Thymus (tissue), 11 donors: ENCODE data around the gene SLC24A1. TPM values are rescaled to one million over a fixed set of nuclear protein-coding genes. Genes with fewer than 3 reads are reported as not detected.

Source experiments
- DNase-seq, 9 donors: peaks; one replicate each; pipeline ENCODE4 v3.0.0-alpha.2; 2013; ENCODE audit warnings: low spot score in 9 of 9, low read depth in 6 of 9, missing footprints in 1 of 9
- H3K27ac ChIP-seq, 2 donors: one replicate each; pipeline ENCODE4 v1.5.1; 2013; ENCODE audit warnings: control low read depth in 1 of 2, low read depth in 1 of 2, low read length in 1 of 2, mild to moderate bottlenecking in 1 of 2, moderate library complexity in 1 of 2
- H3K27me3 ChIP-seq, 2 donors: one replicate each; pipeline ENCODE4 v1.5.1; 2013; ENCODE audit warnings: low read length in 1 of 2; ENCODE audit not compliant: control insufficient read depth in 2 of 2, insufficient read depth in 1 of 2
- H3K36me3 ChIP-seq, 2 donors: one replicate each; pipeline ENCODE4 v1.5.1; 2013; ENCODE audit warnings: low read length in 1 of 2, mild to moderate bottlenecking in 1 of 2, moderate library complexity in 1 of 2; ENCODE audit not compliant: control insufficient read depth in 2 of 2, insufficient read depth in 2 of 2
- H3K4me1 ChIP-seq, 2 donors: one replicate each; pipeline ENCODE4 v1.5.1; 2013; ENCODE audit warnings: low read length in 2 of 2; ENCODE audit not compliant: control insufficient read depth in 2 of 2, insufficient read depth in 2 of 2
- H3K4me3 ChIP-seq, 2 donors: one replicate each; pipeline ENCODE4 v1.5.1; 2013; ENCODE audit warnings: low read length in 2 of 2, control low read depth in 1 of 2, mild to moderate bottlenecking in 1 of 2
- H3K9me3 ChIP-seq, 2 donors: one replicate each; pipeline ENCODE4 v1.5.1; 2013; ENCODE audit warnings: low read length in 1 of 2, mild to moderate bottlenecking in 1 of 2; ENCODE audit not compliant: control insufficient read depth in 2 of 2, insufficient read depth in 1 of 2
- WGBS: extraction: QIAGEN DNeasy Blood & Tissue Kit; methylation state at CpG from one replicate; pipeline ENCODE4 v1.1.7; 2013; 5-methylcytosine and 5-hydroxymethylcytosine counted together
- polyA plus RNA-seq: library from polyadenylated mRNA; stranded (reverse); fragments of 200-250 nt; gene quantifications from one replicate; pipeline ENCODE4 v1.2.3, GENCODE V29; 2013
- total RNA-seq: library from RNA; stranded (reverse); fragments of 120-200 nt; gene quantifications from one replicate; pipeline ENCODE4 v1.2.4, GENCODE V29; 2013
- donor health status: healthy.

SLC24A1 gene
- total and polyA plus RNA-seq, 2 donors = 3.6 to 5.2 TPM

GRCh38 chr15:65682404-65682911 is 60.7 kb downstream of the SLC24A1 start:
- no peaks in the 10 kb centered on the region for H3K4me1 ChIP-seq
- DNase-seq = no peak
- no peak overlapping the region for H3K4me3 ChIP-seq
- no peaks in the 10 kb centered on the region for H3K36me3 ChIP-seq
- 96% methylated on average over 2 of the region's 2 CpGs for WGBS
- H3K27me3 ChIP-seq = no peaks in the 10 kb centered on the region
- H3K27ac ChIP-seq = no peak overlapping the region
- H3K9me3 ChIP-seq = no peaks in the 10 kb centered on the region

- no peaks in the 10 kb centered on the region for H3K27me3 ChIP-seq
- no peaks in the 10 kb centered on the region for H3K4me1 ChIP-seq
- H3K9me3 ChIP-seq = no peaks in the 10 kb centered on the region
- 96% methylated on average over 1 of the region's 1 CpG for WGBS
- H3K4me3 ChIP-seq = no peak overlapping the region
- no peak for DNase-seq
- H3K27ac ChIP-seq = no peak overlapping the region
- peaks cover 19 to 26% of the 10 kb centered on the region in 2 donors for H3K36me3 ChIP-seq
These were observed 66.7 kb downstream of the SLC24A1 start for GRCh38 chr15:65688462-65688861.

- no peak for DNase-seq
- Histone ChIP-seq H3K4me1 (no peaks in the 10 kb centered on the region), H3K27ac (no peak overlapping the region), H3K27me3 (no peaks in the 10 kb centered on the region), H3K36me3 (peaks cover 19 to 26% of the 10 kb centered on the region in 2 donors), H3K4me3 (no peak overlapping the region), H3K9me3 (no peaks in the 10 kb centered on the region)
- 97% methylated on average over 1 of the region's 1 CpG for WGBS
These were observed 68.4 kb downstream of the SLC24A1 start for GRCh38 chr15:65690173-65690572.

GRCh38 chr15:65690778-65691177 is 69.0 kb downstream of the SLC24A1 start:
- 99% methylated on average over 4 of the region's 4 CpGs for WGBS
- Histone ChIP-seq H3K27ac (no peak overlapping the region), H3K4me3 (no peak overlapping the region), H3K9me3 (no peaks in the 10 kb centered on the region), H3K4me1 (no peaks in the 10 kb centered on the region), H3K36me3 (peaks cover 19 to 26% of the 10 kb centered on the region in 2 donors), H3K27me3 (no peaks in the 10 kb centered on the region)
- DNase-seq = no peak

GRCh38 chr15:65695081-65695480 is 73.3 kb downstream of the SLC24A1 start:
- no peaks in the 10 kb centered on the region for H3K27me3 ChIP-seq
- H3K4me3 ChIP-seq = no peak overlapping the region
- H3K4me1 ChIP-seq = no peaks in the 10 kb centered on the region
- no peak overlapping the region for H3K27ac ChIP-seq
- H3K9me3 ChIP-seq = no peaks in the 10 kb centered on the region
- H3K36me3 ChIP-seq = peaks cover 10 to 26% of the 10 kb centered on the region in 2 donors
- DNase-seq = no peak
- 97% methylated on average over 2 of the region's 2 CpGs for WGBS

Other genes starting within 250 kb of the SLC24A1 start
- 1.4 TPM for gene IGDCC3, start 243.9 kb upstream of the SLC24A1 start, total RNA-seq
- gene IGDCC3, start 243.9 kb upstream of the SLC24A1 start, polyA plus RNA-seq = 0.50 TPM
- gene IGDCC4, start 199.0 kb upstream of the SLC24A1 start, total RNA-seq = 1.7 TPM
- 1.1 TPM for gene IGDCC4, start 199.0 kb upstream of the SLC24A1 start, polyA plus RNA-seq
- gene DPP8, start 104.2 kb upstream of the SLC24A1 start, total RNA-seq = 21.8 TPM
- 12.5 TPM for gene DPP8, start 104.2 kb upstream of the SLC24A1 start, polyA plus RNA-seq
- gene HACD3, start 91.5 kb upstream of the SLC24A1 start, total RNA-seq = 47.7 TPM
- 20.2 TPM for gene HACD3, start 91.5 kb upstream of the SLC24A1 start, polyA plus RNA-seq
- 29.5 TPM for gene INTS14, start 10.8 kb upstream of the SLC24A1 start, total RNA-seq
- gene INTS14, start 10.8 kb upstream of the SLC24A1 start, polyA plus RNA-seq = 31.8 TPM
- 23.8 TPM for gene DENND4A, start 170.4 kb downstream of the SLC24A1 start, total RNA-seq
- 15.9 TPM for gene DENND4A, start 170.4 kb downstream of the SLC24A1 start, polyA plus RNA-seq
- gene RAB11A, start 247.6 kb downstream of the SLC24A1 start, total RNA-seq = 119 TPM
- gene RAB11A, start 247.6 kb downstream of the SLC24A1 start, polyA plus RNA-seq = 118 TPM